CD4-positive, alpha-beta T cell treated with Interleukin-17A for 4 hours (primary cell): ENCODE data around the gene GTPBP2.
"Not testable (repeated sequence)": the region's sequence is repeated elsewhere in the genome, so short reads cannot be mapped to it uniquely, and the experiment has no call there.

ENCODE experiments used
- DNase-seq: peaks from one replicate; pipeline ENCODE4 v3.0.0-alpha.2; 2020; ENCODE audit warnings: mixed read lengths

Gene GTPBP2

GRCh38 chr6:43623880-43624785 is 4.9 kb downstream of the GTPBP2 start:
- no peak for DNase-seq

DNA sequence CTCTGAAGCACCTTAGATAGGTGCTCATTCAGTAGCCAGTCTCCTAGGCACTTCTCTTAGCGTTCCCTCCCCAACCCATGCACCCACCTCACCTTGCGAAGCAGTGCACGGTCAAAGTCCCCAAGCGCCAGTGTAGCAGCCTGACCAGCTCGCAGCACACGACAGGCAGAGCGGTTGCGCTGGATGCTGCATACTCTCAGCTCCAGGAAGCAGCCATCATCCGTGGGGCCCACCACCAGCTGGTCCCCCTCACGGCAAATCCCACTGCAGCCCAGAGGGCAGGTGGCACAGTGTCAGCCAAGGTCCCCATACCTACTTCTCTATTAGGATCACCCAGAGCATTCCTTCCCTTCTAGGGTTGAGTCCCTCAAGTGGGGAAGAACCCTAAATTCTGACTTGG is 6.5 kb downstream of the GTPBP2 start:
- DNase-seq: no peak

- DNase-seq: no peak
These were observed 7.3 kb downstream of the GTPBP2 start for GRCh38 chr6:43621836-43622180.

- no peak for DNase-seq
These were observed 7.8 kb downstream of the GTPBP2 start for GRCh38 chr6:43621078-43621835.

- DNase-seq: no peak
These were observed 12.2 kb downstream of the GTPBP2 start for GRCh38 chr6:43616725-43617472.

DNA sequence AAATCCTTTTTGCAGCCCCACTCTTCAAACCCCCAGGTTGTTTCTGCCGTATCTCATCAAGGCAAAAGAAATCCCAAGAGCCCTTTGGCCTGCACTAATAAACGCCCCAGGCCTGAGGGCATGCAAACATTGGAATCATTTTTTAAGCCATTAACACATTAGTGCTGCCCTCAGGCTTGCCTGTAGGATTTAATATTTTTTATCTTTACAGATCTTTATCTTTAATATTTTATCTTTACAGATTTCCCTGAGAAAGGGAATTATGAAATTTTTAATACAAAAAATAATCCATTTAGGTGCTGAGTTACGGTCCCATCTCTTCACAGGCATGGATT is 14.7 kb downstream of the GTPBP2 start:
- DNase-seq: no peak

- no peak for DNase-seq
These were observed 15.2 kb downstream of the GTPBP2 start for GRCh38 chr6:43613721-43614395.

DNA sequence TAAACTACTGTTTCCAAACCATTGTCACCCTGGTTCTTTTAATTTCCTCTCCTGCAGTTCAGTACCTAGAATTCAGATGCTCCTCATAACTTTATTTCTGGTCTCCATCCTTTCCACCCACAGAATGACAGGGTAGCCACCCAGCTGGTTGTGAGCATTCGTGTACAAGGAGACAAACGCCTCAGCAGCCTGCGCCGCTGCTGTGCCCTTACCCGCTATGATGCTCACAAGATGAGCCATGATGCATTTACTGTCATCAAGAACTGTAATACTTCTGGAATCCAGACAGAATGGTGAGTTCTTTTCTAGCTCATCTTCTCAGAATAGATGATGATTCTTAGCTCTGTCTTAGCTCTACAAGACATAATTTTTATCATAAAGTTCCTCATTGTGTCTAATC is 18.6 kb downstream of the GTPBP2 start:
- DNase-seq: no peak

DNA sequence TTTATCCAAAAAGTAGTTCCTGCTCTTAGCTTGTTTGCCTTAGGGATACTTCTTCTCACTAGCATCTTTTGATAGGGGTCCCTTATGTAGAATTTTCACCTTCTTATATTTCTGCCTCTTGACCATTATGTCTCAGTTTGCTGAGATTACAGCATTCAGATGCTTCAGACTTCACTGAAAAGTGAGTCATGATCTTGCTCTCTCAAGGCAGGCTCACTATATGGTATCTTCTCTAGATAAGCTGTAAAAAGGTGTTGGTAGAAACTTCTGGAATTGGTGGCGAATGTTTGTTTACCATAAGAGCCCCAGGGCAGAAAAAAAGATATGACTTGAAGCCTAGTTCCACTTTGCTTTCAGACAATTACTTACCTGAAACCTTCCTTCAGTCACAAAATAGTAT is 19.7 kb downstream of the GTPBP2 start:
- no peak for DNase-seq

DNA sequence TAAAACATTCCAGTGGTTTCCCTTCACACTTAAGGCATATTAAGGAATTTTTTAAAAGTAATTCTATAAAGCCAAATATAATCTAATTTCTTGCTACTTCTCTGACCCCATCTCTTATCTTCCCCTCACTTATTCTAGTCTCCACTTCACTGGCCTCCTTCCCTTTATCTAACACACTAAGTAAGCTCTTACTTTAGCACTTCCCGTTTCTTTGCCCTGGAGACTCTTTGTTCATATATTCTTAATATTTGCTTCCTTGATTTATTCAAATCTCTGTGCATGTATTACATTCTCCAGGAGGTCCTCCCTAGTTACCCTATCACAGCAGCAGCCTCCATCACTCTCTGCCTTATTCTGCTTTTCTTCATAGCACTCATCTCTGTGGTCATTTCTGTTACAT is 20.3 kb downstream of the GTPBP2 start:
- DNase-seq: no peak

- peak; percentile 72 for DNase-seq
These were observed 20.7 kb downstream of the GTPBP2 start for GRCh38 chr6:43608310-43608763.

GRCh38 chr6:43606019-43606418 is 23.0 kb downstream of the GTPBP2 start:
- no peak for DNase-seq

GRCh38 chr6:43604174-43604573 is 24.9 kb downstream of the GTPBP2 start:
- no peak for DNase-seq

DNA sequence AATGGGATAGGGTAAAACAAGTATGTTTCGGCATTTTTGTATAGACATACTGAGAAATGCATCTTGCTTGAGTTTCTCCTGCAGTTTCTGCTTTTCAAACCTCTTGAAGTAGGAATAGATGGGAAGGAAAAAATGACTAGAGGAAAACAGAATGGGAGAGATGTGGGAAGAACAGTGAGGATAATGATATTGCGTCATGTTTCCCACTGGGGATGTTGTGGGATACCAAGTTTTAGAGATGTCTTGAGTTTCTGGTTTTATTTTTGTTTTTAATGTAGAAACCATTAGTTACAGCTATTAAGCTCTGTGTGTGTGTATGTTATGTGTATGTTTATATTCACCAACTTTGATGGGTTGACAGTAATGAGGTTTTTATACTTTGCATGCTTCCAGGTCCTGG is 28.5 kb downstream of the GTPBP2 start:
- no peak for DNase-seq

GRCh38 chr6:43593938-43594337 is 35.1 kb downstream of the GTPBP2 start:
- DNase-seq: no peak

DNA sequence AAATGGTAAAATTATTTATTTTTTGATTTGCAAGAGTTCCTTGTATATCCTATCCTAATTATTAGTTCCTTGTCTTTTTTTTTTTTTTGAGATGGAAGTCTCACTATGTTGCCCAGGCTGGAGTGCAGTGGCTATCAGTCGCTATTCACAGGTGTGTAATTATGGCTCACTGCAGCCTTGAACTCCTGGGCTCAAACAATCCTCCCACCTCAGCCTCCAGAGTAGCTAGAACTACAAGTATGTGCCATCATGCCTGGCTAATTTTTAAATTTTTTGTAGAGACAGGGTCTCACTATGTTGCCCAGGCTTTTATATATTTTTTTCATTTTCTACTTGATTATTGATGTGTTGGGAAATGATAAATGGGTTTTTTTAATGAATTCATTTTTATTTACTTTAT is 39.5 kb downstream of the GTPBP2 start:
- DNase-seq: not testable (repeated sequence)

GRCh38 chr6:43588194-43588593 is 40.9 kb downstream of the GTPBP2 start:
- no peak for DNase-seq

GRCh38 chr6:43584892-43585570 is 44.0 kb downstream of the GTPBP2 start:
- DNase-seq: peak; percentile 24

DNA sequence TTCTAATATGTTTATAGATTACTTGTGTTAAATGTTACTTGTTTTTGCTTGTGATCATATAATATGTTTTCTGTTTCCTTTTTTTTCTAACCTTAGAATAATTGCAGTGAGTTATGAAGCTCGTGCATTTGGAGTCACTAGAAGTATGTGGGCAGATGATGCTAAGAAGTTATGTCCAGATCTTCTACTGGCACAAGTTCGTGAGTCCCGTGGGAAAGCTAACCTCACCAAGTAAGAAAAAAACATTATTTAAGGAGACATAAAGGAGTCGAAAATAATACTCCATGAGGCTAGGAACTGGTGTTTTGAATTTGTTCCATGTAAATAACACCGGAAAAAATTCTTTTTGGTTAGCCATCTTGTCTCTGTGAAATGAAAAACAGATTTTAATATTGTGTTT is 46.2 kb downstream of the GTPBP2 start:
- no peak for DNase-seq

- no peak for DNase-seq
These were observed 49.9 kb downstream of the GTPBP2 start for GRCh38 chr6:43579171-43579570.

DNA sequence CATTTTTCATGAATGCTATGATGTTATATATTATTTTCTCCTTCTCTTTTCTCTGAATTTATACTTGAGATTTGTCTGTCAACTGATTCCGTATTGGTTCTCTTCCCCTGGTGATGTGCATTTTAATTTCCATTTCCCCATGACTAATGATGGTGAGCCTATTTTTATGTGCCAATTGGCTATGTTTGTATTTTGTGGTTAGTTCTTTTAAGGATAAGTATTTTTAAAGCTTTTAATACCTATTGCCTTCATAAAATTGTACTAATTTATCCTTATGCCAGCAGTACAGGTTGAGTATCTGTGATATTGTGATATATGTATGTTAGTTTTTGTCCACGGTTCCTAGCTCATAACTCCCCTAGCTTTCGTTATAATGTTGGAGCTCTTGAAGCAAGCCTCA is 50.3 kb downstream of the GTPBP2 start:
- DNase-seq: no peak
